SKM-1 (cell line): ENCODE results near the gene USF1.
"Not testable (repeated sequence)": the region's sequence is repeated elsewhere in the genome, so short reads cannot be mapped to it uniquely, and the experiment has no call there.

Experiments
- DNase-seq: peaks from one replicate; lab custom pipeline; 2025; ENCODE audit not compliant: unreplicated experiment; lab: John Stamatoyannopoulos, UW

The USF1 gene

DNA sequence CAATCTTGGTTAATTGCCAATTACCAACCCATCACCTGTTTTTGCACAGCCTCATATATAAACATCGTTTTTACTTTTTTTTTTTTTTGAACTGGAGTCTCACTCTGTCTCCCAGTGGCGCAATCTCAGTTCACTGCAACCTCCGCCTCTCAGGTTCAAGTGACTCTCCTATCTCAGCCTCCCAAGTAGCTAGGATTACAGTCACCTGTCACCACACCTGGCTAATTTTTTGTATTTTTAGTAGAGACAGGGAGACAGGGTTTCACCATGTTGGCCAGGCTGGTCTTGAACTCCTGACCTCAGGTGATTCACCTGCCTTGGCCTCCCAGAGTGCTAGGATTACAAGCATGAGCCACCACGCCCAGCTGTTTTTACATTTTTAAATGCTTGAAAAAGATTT is 53.7 kb downstream of the USF1 start:
- DNase-seq: not testable (repeated sequence)
